ENCODE results near the gene DIDO1. TPM values are rescaled to one million over a fixed set of nuclear protein-coding genes. Genes with fewer than 3 reads are reported as not detected.

Gene DIDO1
- total RNA-seq, 1 donor from 2014 or later: 53.6 TPM

- H3K27ac Mint-ChIP-seq (ENCODE audit: unreplicated experiment): no peak overlapping the region
- peaks cover 19% of the 10 kb centered on the region for H3K4me1 Mint-ChIP-seq (ENCODE audit: unreplicated experiment)
- H3K9me3 Mint-ChIP-seq (ENCODE audit: unreplicated experiment): no peaks in the 10 kb centered on the region
- H3K4me3 Mint-ChIP-seq (ENCODE audit: unreplicated experiment): no peak overlapping the region
- no peak for DNase-seq (ENCODE audit: extremely low spot score, unreplicated experiment)
- H3K27me3 Mint-ChIP-seq (ENCODE audit: unreplicated experiment): no peaks in the 10 kb centered on the region
- H3K36me3 Mint-ChIP-seq (ENCODE audit: unreplicated experiment): peaks cover 50% of the 10 kb centered on the region
- TF ChIP-seq CTCF (IDR thresholded peaks at IDR 0.05): no peak
Observed at GRCh38 chr20:62889411-62889810, 36.9 kb downstream of the DIDO1 start.

GRCh38 chr20:62888910-62889309 is 37.4 kb downstream of the DIDO1 start:
- no peak for TF ChIP-seq CTCF (IDR thresholded peaks at IDR 0.05)
- peaks cover 45% of the 10 kb centered on the region for H3K36me3 Mint-ChIP-seq (ENCODE audit: unreplicated experiment)
- no peaks in the 10 kb centered on the region for H3K9me3 Mint-ChIP-seq (ENCODE audit: unreplicated experiment)
- no peaks in the 10 kb centered on the region for H3K27me3 Mint-ChIP-seq (ENCODE audit: unreplicated experiment)
- H3K27ac Mint-ChIP-seq (ENCODE audit: unreplicated experiment): no peak overlapping the region
- DNase-seq (ENCODE audit: extremely low spot score, unreplicated experiment): no peak
- no peak overlapping the region for H3K4me3 Mint-ChIP-seq (ENCODE audit: unreplicated experiment)
- peaks cover 19% of the 10 kb centered on the region for H3K4me1 Mint-ChIP-seq (ENCODE audit: unreplicated experiment)

GRCh38 chr20:62888406-62888805 is 37.9 kb downstream of the DIDO1 start:
- Mint-ChIP-seq H3K27me3 (ENCODE audit: unreplicated experiment) (no peaks in the 10 kb centered on the region), H3K4me1 (ENCODE audit: unreplicated experiment) (peaks cover 19% of the 10 kb centered on the region), H3K36me3 (ENCODE audit: unreplicated experiment) (peaks cover 40% of the 10 kb centered on the region), H3K27ac (ENCODE audit: unreplicated experiment) (no peak overlapping the region), H3K9me3 (ENCODE audit: unreplicated experiment) (no peaks in the 10 kb centered on the region), H3K4me3 (ENCODE audit: unreplicated experiment) (no peak overlapping the region)
- DNase-seq (ENCODE audit: extremely low spot score, unreplicated experiment): no peak
- TF ChIP-seq CTCF (IDR thresholded peaks at IDR 0.05): no peak

GRCh38 chr20:62887860-62888239 is 38.5 kb downstream of the DIDO1 start:
- peaks cover 35% of the 10 kb centered on the region for H3K36me3 Mint-ChIP-seq (ENCODE audit: unreplicated experiment)
- H3K27ac Mint-ChIP-seq (ENCODE audit: unreplicated experiment): peak overlapping the region; percentile 83
- DNase-seq (ENCODE audit: extremely low spot score, unreplicated experiment): no peak
- H3K4me3 Mint-ChIP-seq (ENCODE audit: unreplicated experiment): no peak overlapping the region
- TF ChIP-seq CTCF (IDR thresholded peaks at IDR 0.05): no peak
- H3K4me1 Mint-ChIP-seq (ENCODE audit: unreplicated experiment): peaks cover 19% of the 10 kb centered on the region
- no peaks in the 10 kb centered on the region for H3K9me3 Mint-ChIP-seq (ENCODE audit: unreplicated experiment)
- no peaks in the 10 kb centered on the region for H3K27me3 Mint-ChIP-seq (ENCODE audit: unreplicated experiment)

- peak overlapping the region; percentile 83 for H3K27ac Mint-ChIP-seq (ENCODE audit: unreplicated experiment)
- no peaks in the 10 kb centered on the region for H3K9me3 Mint-ChIP-seq (ENCODE audit: unreplicated experiment)
- H3K27me3 Mint-ChIP-seq (ENCODE audit: unreplicated experiment): no peaks in the 10 kb centered on the region
- H3K36me3 Mint-ChIP-seq (ENCODE audit: unreplicated experiment): peaks cover 30% of the 10 kb centered on the region
- no peak for TF ChIP-seq CTCF (IDR thresholded peaks at IDR 0.05)
- no peak overlapping the region for H3K4me3 Mint-ChIP-seq (ENCODE audit: unreplicated experiment)
- peaks cover 19% of the 10 kb centered on the region for H3K4me1 Mint-ChIP-seq (ENCODE audit: unreplicated experiment)
- no peak for DNase-seq (ENCODE audit: extremely low spot score, unreplicated experiment)
Observed at GRCh38 chr20:62887152-62887859, 39.0 kb downstream of the DIDO1 start.

Data from osteocyte (in vitro differentiated cells).